Measurements from ENCODE around the gene FGF23.

FGF23 gene

DNA sequence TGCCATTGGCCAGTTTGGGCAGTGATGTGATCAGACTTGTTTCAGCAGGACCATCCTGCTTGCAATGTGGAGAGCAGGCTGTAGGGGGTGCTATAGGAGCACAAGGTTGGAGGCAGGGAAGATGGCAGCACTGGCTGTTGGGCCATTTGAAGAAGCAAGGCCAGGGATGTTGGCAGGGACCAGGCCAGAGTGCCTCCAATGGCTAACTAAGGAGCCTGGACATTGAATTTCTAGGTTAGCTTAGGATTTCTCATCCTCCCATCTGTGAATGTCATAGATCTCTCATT is 23.5 kb downstream of the FGF23 start:
- TF ChIP-seq POLR2A (IDR thresholded peaks at IDR 0.05; ENCODE audit: low read depth, low read length): no peak
- DNase-seq (ENCODE audit: insufficient read length, low spot score) (peak; percentile 14), FAIRE-seq (peak; percentile 11)

DNA sequence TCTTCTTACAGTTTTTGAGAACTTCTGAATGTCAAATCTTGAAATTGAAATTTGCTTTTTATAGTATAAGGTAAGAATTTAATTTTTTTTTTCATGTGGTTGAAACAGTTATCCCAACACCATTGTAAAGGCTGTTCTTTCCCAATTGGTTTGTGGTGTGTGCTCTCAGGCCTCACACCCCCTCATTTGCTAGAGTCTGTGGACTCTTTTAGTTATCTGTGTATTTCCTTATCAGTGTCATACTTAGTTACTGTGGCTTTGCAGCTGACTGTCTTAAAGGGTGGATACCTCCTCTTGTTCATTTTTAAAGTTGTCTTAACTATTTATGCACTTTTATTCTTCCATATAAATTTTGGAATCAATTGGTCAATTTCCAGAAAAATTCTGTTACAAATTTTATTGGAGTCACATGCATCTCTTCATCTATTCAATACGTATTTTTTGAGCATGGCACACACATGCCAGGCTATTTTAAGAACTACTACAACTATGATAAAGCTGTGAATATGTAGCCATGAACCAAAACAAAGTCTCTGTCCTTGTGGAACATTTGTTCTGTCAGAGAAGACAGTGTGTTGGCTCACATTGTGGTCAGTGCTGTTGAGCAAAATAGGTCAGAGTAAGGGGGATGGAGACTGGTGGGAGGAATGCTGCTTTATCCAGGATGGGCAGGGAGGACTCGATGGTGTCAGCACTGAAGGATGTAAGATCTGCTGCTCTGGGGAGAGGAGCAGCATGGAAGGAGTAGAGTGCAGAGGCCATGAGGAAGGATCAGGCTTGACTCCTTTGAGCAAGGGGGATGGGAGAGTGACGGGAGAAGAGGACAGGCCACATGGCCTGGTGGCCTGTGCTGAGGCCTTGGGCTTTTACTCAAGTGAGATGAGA is 24.1 kb downstream of the FGF23 start:
- FAIRE-seq (no peak), DNase-seq (ENCODE audit: insufficient read length, low spot score) (no peak)
- no peak for TF ChIP-seq POLR2A (IDR thresholded peaks at IDR 0.05; ENCODE audit: low read depth, low read length)

DNA sequence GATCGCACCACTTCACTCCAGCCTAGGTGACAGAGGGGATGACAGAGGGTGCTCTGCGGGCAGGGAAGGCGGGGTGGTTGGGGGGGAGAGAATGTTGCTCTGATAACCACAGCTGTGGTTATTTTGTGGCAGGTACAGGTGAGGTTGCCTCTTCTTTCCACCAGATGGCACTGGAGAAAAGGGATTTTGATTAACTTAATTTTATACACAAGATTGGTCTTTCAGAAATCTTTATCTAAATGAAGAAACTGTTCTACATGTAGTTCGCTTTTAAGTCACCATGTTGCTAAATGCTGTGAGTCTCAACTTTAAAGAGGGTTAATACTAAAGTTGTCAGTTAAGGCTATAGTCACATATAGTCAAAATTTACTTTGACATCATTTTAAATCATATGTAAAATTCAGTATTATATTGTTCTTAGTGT is 25.7 kb downstream of the FGF23 start:
- no peak for FAIRE-seq
- no peak for TF ChIP-seq POLR2A (IDR thresholded peaks at IDR 0.05; ENCODE audit: low read depth, low read length)
- DNase-seq (ENCODE audit: insufficient read length, low spot score): no peak

DNA sequence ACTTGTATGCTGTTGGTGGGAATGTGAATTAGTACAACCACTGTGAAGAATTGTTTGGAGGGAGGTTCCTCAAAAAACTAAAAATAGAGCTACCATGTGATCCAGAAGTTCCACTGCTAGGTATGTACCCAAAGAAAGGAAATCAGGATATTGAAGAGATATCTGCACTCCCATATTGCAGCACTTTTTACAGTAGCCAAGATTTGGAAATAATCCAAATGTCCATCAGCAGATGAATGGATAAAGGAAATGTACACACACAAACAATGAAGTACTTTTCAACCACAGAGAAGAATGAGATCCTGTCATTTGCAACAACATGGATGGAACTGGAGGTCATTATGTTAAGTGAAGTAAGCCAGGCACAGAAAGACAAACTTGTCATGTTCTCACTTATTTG is 32.6 kb downstream of the FGF23 start:
- FAIRE-seq (no peak), DNase-seq (ENCODE audit: insufficient read length, low spot score) (no peak)
- TF ChIP-seq POLR2A (IDR thresholded peaks at IDR 0.05; ENCODE audit: low read depth, low read length): no peak

DNA sequence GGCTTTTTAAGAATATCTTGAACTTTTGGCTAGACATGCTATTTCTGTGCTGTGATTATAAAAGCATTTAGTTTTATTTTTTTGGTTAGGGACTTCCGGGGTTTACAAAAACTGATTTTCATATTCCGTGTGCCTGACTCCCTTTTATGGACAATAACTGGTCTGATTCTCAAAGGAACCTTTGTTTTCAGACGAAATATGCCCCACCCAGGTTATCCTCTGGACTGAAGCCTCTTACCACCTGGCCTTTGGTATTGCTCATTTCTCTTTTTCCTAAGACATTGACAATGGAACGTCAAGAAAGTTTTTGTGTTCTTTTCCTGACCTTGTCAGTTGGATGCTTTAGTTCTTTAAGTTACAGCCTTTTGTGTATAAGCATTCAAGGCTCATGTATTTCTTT is 47.7 kb downstream of the FGF23 start:
- no peak for TF ChIP-seq POLR2A (IDR thresholded peaks at IDR 0.05; ENCODE audit: low read depth, low read length)

DNA sequence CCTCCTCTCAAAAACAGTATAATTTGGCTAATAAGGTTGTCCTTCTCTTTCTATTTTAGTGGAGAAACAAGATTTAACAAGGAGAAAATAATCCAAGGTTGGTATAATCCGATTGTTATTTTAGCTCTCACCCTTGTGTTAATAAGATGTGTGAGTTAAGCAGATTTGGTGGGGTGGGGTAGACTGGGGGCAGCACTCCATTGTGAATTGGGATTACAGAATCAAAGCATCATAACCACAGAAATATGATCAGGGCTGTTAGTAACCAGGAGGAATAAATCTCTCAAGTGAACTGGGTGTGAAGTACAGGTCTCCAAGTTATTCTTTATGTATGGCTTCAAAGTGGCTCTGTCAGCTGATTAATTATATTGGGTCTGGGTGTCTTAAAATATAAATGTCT is 48.3 kb downstream of the FGF23 start:
- DNase-seq (ENCODE audit: insufficient read length, low spot score) (no peak), FAIRE-seq (no peak)
- no peak for TF ChIP-seq POLR2A (IDR thresholded peaks at IDR 0.05; ENCODE audit: low read depth, low read length)

More for the DNA sequence above, 47.7 kb downstream of the FGF23 start:
- DNase-seq (ENCODE audit: insufficient read length, low spot score) (no peak), FAIRE-seq (no peak)

DNA sequence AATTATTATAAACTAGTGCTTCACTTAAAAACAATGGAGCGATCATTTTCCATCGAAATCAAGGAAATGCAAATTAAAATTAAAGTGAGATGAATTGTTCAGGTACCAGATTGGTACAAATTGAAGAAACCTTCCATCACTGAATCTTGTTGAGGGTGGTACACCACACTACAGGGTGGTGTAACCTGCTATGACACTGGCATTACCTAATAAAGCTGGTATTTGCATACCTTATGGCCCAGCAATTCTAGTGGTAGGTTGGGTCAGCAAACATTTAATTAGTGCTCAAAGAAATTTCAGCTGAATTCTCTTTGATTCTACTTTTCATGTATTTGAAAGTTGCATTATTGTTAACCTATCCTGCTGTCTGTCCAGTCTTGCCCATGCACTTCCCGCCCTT is 49.3 kb downstream of the FGF23 start:
- no peak for DNase-seq (ENCODE audit: insufficient read length, low spot score)
- no peak for FAIRE-seq
- no peak for TF ChIP-seq POLR2A (IDR thresholded peaks at IDR 0.05; ENCODE audit: low read depth, low read length)

DNA sequence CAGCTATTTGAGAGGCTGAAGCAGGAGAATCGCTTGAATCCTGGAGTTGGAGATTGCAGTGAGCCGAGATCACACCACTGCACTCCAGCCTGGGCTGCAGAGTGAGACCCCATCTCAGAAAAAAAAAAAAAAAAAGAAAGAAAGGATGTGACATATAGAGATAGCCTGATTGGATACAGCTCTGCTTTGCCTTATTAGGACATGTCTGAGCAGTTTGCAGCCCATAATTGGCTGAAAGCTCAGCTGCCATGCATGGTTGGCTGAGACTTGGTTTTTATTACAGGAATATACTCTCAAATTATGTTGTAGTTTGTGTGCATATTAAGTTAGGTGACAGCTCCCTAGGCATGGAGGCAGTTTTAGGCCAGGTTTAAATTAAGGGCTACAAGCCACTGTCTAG is 52.2 kb downstream of the FGF23 start:
- DNase-seq (ENCODE audit: insufficient read length, low spot score) (no peak), FAIRE-seq (no peak)
- no peak for TF ChIP-seq POLR2A (IDR thresholded peaks at IDR 0.05; ENCODE audit: low read depth, low read length)

DNA sequence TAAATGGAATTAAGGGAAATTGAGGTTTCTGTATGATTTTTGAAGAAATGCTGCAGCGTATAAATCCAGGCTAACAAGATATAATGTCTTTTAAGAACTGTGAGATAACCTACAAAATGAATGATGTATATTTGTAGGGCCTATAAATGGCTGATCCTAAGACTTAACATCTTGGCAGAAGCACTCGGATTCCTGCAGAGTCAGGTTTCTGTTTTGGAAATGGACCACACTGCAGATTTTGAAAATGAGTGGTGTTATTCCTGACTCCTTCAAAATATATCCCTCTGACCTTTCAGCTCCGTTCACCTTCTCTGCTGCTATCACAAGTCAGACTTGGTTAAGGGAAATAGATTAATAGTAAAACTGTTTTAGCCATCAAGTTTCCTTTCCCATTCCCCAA is 53.5 kb downstream of the FGF23 start:
- no peak for TF ChIP-seq POLR2A (IDR thresholded peaks at IDR 0.05; ENCODE audit: low read depth, low read length)
- FAIRE-seq (no peak), DNase-seq (ENCODE audit: insufficient read length, low spot score) (no peak)

DNA sequence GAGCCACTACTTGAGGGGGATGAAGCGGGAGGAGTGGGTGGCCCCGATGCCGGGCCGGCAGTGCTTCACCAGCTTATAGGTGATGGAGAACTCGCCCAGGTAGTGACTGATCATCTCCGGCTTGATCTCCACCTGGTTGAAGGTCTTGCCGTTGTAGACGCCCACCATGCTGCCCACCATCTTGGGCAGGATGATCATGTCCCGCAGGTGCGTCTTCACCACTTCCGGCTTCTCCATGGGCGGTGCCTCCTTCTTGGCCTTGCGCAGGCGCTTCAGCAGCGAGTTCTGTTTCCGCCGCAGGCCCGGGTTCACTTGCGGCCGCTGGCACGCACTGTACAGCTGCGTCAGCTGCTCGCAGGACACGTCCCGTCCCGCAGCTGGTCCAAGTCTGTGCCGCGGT is 55.1 kb downstream of the FGF23 start:
- no peak for FAIRE-seq
- DNase-seq (ENCODE audit: insufficient read length, low spot score): no peak
- TF ChIP-seq POLR2A (IDR thresholded peaks at IDR 0.05; ENCODE audit: low read depth, low read length): no peak

DNA sequence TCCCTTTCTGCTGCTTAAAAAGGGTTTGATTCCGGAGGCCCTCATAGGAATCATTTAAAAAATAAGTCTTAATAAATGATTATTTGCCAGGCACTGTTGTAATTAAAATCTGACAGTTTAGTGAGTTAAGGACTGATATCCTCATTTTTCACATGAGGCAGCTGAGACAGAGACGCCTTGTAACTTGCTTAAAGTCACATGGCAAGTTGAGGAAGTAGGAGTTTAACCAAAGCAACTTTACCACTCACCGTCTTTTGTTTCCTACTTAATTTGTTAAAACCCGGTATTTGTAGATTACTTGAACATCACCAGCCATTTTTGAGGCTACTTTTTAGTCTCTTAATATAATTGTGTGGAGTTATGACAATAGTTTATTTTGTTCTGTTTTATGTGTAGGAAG is 56.1 kb downstream of the FGF23 start:
- FAIRE-seq (no peak), DNase-seq (ENCODE audit: insufficient read length, low spot score) (no peak)
- TF ChIP-seq POLR2A (IDR thresholded peaks at IDR 0.05; ENCODE audit: low read depth, low read length): no peak

DNA sequence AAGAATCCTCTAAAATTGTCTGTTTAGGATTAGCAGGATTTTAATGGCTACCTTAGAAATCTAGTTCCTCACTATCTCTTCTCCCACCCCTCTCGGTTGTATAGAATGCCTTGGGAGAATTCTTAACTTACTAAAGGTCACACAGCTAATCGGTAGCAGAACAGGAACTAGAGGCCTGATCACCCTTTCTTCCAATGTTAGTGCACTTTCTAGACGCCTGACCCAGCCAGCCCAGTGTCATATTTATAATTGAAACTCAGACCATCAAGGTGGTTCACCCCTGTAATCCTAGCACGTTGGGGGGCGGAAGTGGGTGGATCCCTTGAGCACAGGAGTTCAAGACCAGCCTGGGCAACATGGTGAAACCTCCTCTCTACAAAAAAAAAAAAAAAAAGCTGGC is 56.8 kb downstream of the FGF23 start:
- TF ChIP-seq POLR2A (IDR thresholded peaks at IDR 0.05; ENCODE audit: low read depth, low read length): no peak
- no peak for DNase-seq (ENCODE audit: insufficient read length, low spot score)
- no peak for FAIRE-seq

DNA sequence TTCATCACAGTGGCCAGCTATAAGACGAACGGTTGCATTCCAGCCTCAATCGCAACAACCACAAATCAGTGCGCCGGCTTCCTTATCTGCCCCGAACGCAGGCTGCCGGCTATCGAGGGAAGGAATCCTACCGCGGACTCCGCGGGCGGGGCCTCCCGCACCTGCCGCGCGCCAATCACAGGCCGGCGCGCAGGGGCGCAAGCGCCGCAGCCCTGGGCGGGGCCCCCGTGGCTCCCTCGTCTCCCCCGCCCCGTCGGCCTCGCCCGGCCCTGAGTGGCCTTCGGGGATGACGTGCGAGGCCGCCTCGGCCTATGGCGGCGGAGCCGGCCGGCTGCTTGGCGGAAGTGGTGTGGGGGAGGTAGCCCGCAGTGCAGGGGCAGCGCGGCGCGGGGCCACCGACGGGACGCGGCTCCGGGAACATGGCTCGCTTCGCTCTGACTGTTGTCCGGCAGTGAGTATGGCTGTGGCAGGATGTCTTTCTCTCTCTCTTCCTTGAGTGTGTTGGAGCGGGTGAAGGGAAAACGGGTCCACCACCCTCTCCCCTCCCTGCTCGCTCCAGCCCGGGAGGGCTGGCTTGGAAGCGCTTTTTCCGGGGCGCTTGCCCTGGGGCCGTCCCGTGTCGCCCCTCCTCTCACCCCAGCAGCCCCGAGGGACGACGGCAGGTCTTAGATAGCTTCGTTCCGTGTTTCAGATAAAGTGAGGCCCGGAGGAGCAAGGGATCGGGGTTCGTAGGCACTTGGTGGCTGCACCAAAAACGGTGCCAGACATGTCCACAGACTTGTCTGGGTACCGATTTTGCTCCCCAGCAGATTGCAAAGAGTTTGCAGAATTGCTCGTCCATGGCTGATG is 58.4 kb downstream of the FGF23 start, which contains the start of gene TIGAR:
Gene TIGAR (plus strand): TSS at position 361 of the 849 bp plus-strand sequence. CDS start 59 bp downstream, at position 420.
- peak; percentile 99 for TF ChIP-seq POLR2A (IDR thresholded peaks at IDR 0.05; ENCODE audit: low read depth, low read length)
- peak; percentile 97 for DNase-seq (ENCODE audit: insufficient read length, low spot score)
- no peak for FAIRE-seq

DNA sequence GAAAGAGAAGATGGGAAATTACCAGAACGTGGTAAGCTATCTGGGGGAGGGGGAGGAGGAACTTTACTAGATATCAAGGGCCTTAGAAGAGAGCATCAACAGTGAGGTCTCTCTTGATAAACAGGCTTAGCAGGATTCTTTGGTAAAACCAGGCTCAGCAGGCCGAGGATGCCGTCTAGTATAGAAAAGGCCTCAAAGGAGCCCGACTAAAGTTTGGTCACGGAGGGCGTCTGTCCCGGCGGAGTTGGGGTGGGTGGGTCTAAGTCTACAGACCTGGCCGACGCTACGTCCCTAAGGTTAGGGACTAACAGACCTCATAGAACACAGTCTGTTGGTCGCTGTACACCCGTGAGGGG is 59.0 kb downstream of the FGF23 start:
- FAIRE-seq (no peak), DNase-seq (ENCODE audit: insufficient read length, low spot score) (peak; percentile 19)
- TF ChIP-seq POLR2A (IDR thresholded peaks at IDR 0.05; ENCODE audit: low read depth, low read length): no peak

Data from H54 (cell line).